ENCODE measurements around the gene STX16.

GRCh38 chr20:58668901-58669286 is 17.8 kb downstream of the STX16 start:
- TF ChIP-seq RAD21 (IDR thresholded peaks at IDR 0.05; ENCODE audit: low read depth) (no peak), EGR1 (IDR thresholded peaks at IDR 0.05) (no peak), CEBPB (IDR thresholded peaks at IDR 0.05) (no peak), EP300 (IDR thresholded peaks at IDR 0.05; ENCODE audit: borderline replicate concordance) (no peak), MAX (IDR thresholded peaks at IDR 0.05) (no peak), ZBTB7A (IDR thresholded peaks at IDR 0.05; ENCODE audit: low read depth) (no peak), NFIC (IDR thresholded peaks at IDR 0.05) (no peak), REST (IDR thresholded peaks at IDR 0.05; ENCODE audit: low read depth) (no peak)
